ENCODE data around the gene VDAC2. TPM values are rescaled to one million over a fixed set of nuclear protein-coding genes. Genes with fewer than 3 reads are reported as not detected.

The VDAC2 gene
- total RNA-seq, 1 experiment from 2014 or later: 340 TPM

DNA sequence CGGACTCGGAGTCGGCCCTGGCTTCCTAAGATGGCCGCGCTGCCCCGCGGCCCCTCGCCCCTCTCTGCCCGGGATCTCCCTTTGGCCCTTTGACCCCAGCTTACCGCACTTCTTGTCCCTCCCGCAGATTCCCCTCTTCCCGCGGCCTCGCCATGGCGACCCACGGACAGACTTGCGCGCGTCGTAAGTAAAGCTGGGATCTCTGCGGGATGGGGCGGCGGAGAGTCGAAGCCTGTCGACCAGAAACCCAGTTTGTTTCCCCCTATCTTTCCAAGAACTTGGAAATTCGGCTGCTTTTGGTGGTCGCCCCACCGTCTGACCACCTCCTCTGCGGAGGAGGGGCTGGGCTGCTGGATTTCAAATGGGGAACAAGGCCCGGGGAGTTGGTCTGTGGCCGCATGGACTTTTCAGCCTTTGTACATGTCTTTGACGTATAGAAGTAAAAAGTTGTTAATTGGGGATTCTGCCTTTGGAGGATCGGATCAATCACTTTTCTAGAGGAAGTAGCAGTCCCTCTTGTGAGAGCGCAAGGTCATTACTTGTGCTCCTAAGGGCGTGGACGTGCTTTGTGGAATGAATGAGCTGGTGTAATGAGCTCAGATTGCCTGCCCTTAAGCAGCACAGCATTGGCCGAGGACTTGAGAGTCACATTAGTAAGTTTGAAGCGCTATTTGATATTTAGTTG is 553 bp downstream of the VDAC2 start:
- intact Hi-C loops (cut with micrococcal nuclease; ENCODE audit: unreplicated experiment): no loop called here
- ATAC-seq (peak; percentile 62), DNase-seq (ENCODE audit: low read depth, low spot score) (no peak)
- no peaks in the 10 kb centered on the region for H3K9me3 ChIP-seq (ENCODE audit: control insufficient read depth, insufficient read depth, low read depth, low read length)
- peak; percentile 11; the same call in 1 of the 2 replicates for TF ChIP-seq TCF7L2 (IDR thresholded peaks at IDR 0.05; ENCODE audit: low read depth, low read length)
- no peak for TF ChIP-seq REST (IDR thresholded peaks at IDR 0.05; ENCODE audit: insufficient read depth in 1 of 2, low read depth in 2 of 2, low read length in 1 of 2)
- H3K36me3 ChIP-seq (ENCODE audit: control insufficient read depth, insufficient read depth, low read length): peaks cover 30% of the 10 kb centered on the region
- H3K27ac ChIP-seq (ENCODE audit: low read length): peak overlapping the region; percentile 99
- CTCF ChIA-PET: interaction anchor here (0.6 to 1.4 kb wide), 3 partner anchors 19 to 1059 kb away, joined by 4 to 6 read pairs (median 5); partner anchors contain the start of gene COMTD1
- H3K27me3 ChIP-seq (ENCODE audit: control insufficient read depth, insufficient read depth, low read length): no peaks in the 10 kb centered on the region
- POLR2A ChIA-PET: interaction anchor here (0.6 to 1.0 kb wide), 2 partner anchors 15 to 64 kb away, joined by 3 to 8 read pairs; no protein-coding TSS in a partner anchor
- peak overlapping the region; percentile 94 for H3K4me3 ChIP-seq (ENCODE audit: low read depth in 2 of 2, low read length in 2 of 2)
- in situ Hi-C loops (cut with HindIII; ENCODE audit: low pct_unique_long_range_greater_than_20kb, low sequenced_read_pairs): no loop called here
- H3K4me1 ChIP-seq (ENCODE audit: control insufficient read depth, insufficient read depth, low read length): peaks cover 14% of the 10 kb centered on the region; the same call in 1 of the 2 replicates
- BruUV-seq (replicated peaks): no TSS peak

GRCh38 chr10:75212343-75212742 is 1.7 kb downstream of the VDAC2 start:
- peaks cover 36% of the 10 kb centered on the region for H3K36me3 ChIP-seq (ENCODE audit: control insufficient read depth, insufficient read depth, low read length)
- ChIA-PET CTCF (interaction anchor here (1.4 kb wide), 1 partner anchor 23 kb away, joined by 4 read pairs; the partner anchor contains the start of gene COMTD1), POLR2A (interaction anchor here (1.0 kb wide), 1 partner anchor 16 kb away, joined by 3 read pairs; no protein-coding TSS in a partner anchor)
- peaks cover 14% of the 10 kb centered on the region; the same call in 1 of the 2 replicates for H3K4me1 ChIP-seq (ENCODE audit: control insufficient read depth, insufficient read depth, low read length)
- H3K27me3 ChIP-seq (ENCODE audit: control insufficient read depth, insufficient read depth, low read length): no peaks in the 10 kb centered on the region
- no TSS peak for BruUV-seq (replicated peaks)
- DNase-seq (ENCODE audit: low read depth, low spot score) (no peak), ATAC-seq (no peak)
- H3K4me3 ChIP-seq (ENCODE audit: low read depth in 2 of 2, low read length in 2 of 2): peak overlapping the region; percentile 94
- intact Hi-C loops (cut with micrococcal nuclease; ENCODE audit: unreplicated experiment): no loop called here
- no peaks in the 10 kb centered on the region for H3K9me3 ChIP-seq (ENCODE audit: control insufficient read depth, insufficient read depth, low read depth, low read length)
- in situ Hi-C loops (cut with HindIII; ENCODE audit: low pct_unique_long_range_greater_than_20kb, low sequenced_read_pairs): no loop called here
- TF ChIP-seq CTCF (IDR thresholded peaks at IDR 0.05) (no peak), REST (IDR thresholded peaks at IDR 0.05; ENCODE audit: insufficient read depth in 1 of 2, low read depth in 2 of 2, low read length in 1 of 2) (no peak), TCF7L2 (IDR thresholded peaks at IDR 0.05; ENCODE audit: low read depth, low read length) (no peak), SIN3A (IDR thresholded peaks at IDR 0.05; ENCODE audit: borderline replicate concordance, insufficient read depth, low read depth, low read length) (no peak), POLR2AphosphoS5 (IDR thresholded peaks at IDR 0.05; ENCODE audit: low read depth, low read length) (no peak)
- H3K27ac ChIP-seq (ENCODE audit: low read length): peak overlapping the region; percentile 99
